ENCODE measurements around the gene PRPF6. TPM values are rescaled to one million over a fixed set of nuclear protein-coding genes. Genes with fewer than 3 reads are reported as not detected.

PRPF6 gene
- total and polyA plus RNA-seq, 2 of the 13 experiments (the other 11 are each of a cell fraction or from before 2014, with no cell fraction given): 63.7 to 101 TPM

- TF ChIP-seq HNF4G (IDR thresholded peaks at IDR 0.05; ENCODE audit: borderline replicate concordance, low read depth, low read length) (peak; percentile 66; the same call in 1 of the 2 replicates), HNF4G (CRISPR knock-in tag; IDR thresholded peaks at IDR 0.05; ENCODE audit: borderline replicate concordance, low read depth) (no peak; the same call in 1 of the 2 replicates), ZNF468 (CRISPR knock-in tag; IDR thresholded peaks at IDR 0.05) (no peak), ATAD3A (CRISPR knock-in tag; IDR thresholded peaks at IDR 0.05) (no peak), ZBTB20 (CRISPR knock-in tag; IDR thresholded peaks at IDR 0.05; ENCODE audit: borderline replicate concordance, low read depth) (no peak), ETV6 (CRISPR knock-in tag; conservative IDR thresholded peaks at IDR 0.05) (no peak), NR2C2 (CRISPR knock-in tag; IDR thresholded peaks at IDR 0.05; ENCODE audit: borderline replicate concordance) (peak; percentile 35; the same call in 1 of the 2 replicates), ZNF264 (CRISPR knock-in tag; IDR thresholded peaks at IDR 0.05) (no peak), BCL6 (CRISPR knock-in tag; IDR thresholded peaks at IDR 0.05) (peak; percentile 55; the same call in 1 of the 2 replicates), AGO1 (IDR thresholded peaks at IDR 0.05; ENCODE audit: low read depth, low read length, poor library complexity, severe bottlenecking) (no peak), ZNF577 (CRISPR knock-in tag; IDR thresholded peaks at IDR 0.05; ENCODE audit: borderline replicate concordance, low read depth) (no peak), RFXAP (CRISPR knock-in tag; IDR thresholded peaks at IDR 0.05; ENCODE audit: borderline replicate concordance) (no peak; the same call in 1 of the 2 replicates), HMG20B (CRISPR knock-in tag; conservative IDR thresholded peaks at IDR 0.05) (peak; percentile 32; the same call in 1 of the 2 replicates), MTERF4 (CRISPR knock-in tag; IDR thresholded peaks at IDR 0.05) (no peak), FOXO1 (CRISPR knock-in tag; IDR thresholded peaks at IDR 0.05) (no peak; the same call in 1 of the 2 replicates), ZNF441 (CRISPR knock-in tag; IDR thresholded peaks at IDR 0.05; ENCODE audit: borderline replicate concordance) (no peak; the same call in 1 of the 2 replicates), NFYB (CRISPR knock-in tag; IDR thresholded peaks at IDR 0.05) (0 out of 2 replicates have a peak, but pooled peaks have one; percentile 7)
- TF ChIP-seq, protein P1, sequence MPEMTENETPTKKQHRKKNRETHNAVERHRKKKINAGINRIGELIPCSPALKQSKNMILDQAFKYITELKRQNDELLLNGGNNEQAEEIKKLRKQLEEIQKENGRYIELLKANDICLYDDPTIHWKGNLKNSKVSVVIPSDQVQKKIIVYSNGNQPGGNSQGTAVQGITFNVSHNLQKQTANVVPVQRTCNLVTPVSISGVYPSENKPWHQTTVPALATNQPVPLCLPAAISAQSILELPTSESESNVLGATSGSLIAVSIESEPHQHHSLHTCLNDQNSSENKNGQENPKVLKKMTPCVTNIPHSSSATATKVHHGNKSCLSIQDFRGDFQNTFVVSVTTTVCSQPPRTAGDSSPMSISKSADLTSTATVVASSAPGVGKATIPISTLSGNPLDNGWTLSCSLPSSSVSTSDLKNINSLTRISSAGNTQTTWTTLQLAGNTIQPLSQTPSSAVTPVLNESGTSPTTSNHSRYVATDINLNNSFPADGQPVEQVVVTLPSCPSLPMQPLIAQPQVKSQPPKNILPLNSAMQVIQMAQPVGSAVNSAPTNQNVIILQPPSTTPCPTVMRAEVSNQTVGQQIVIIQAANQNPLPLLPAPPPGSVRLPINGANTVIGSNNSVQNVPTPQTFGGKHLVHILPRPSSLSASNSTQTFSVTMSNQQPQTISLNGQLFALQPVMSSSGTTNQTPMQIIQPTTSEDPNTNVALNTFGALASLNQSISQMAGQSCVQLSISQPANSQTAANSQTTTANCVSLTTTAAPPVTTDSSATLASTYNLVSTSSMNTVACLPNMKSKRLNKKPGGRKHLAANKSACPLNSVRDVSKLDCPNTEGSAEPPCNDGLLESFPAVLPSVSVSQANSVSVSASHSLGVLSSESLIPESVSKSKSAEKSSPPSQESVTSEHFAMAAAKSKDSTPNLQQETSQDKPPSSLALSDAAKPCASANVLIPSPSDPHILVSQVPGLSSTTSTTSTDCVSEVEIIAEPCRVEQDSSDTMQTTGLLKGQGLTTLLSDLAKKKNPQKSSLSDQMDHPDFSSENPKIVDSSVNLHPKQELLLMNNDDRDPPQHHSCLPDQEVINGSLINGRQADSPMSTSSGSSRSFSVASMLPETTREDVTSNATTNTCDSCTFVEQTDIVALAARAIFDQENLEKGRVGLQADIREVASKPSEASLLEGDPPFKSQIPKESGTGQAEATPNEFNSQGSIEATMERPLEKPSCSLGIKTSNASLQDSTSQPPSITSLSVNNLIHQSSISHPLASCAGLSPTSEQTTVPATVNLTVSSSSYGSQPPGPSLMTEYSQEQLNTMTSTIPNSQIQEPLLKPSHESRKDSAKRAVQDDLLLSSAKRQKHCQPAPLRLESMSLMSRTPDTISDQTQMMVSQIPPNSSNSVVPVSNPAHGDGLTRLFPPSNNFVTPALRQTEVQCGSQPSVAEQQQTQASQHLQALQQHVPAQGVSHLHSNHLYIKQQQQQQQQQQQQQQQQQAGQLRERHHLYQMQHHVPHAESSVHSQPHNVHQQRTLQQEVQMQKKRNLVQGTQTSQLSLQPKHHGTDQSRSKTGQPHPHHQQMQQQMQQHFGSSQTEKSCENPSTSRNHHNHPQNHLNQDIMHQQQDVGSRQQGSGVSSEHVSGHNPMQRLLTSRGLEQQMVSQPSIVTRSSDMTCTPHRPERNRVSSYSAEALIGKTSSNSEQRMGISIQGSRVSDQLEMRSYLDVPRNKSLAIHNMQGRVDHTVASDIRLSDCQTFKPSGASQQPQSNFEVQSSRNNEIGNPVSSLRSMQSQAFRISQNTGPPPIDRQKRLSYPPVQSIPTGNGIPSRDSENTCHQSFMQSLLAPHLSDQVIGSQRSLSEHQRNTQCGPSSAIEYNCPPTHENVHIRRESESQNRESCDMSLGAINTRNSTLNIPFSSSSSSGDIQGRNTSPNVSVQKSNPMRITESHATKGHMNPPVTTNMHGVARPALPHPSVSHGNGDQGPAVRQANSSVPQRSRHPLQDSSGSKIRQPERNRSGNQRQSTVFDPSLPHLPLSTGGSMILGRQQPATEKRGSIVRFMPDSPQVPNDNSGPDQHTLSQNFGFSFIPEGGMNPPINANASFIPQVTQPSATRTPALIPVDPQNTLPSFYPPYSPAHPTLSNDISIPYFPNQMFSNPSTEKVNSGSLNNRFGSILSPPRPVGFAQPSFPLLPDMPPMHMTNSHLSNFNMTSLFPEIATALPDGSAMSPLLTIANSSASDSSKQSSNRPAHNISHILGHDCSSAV (CRISPR knock-in tag; IDR thresholded peaks at IDR 0.05; ENCODE audit: borderline replicate concordance): no peak
- TF ChIP-seq, protein P2, sequence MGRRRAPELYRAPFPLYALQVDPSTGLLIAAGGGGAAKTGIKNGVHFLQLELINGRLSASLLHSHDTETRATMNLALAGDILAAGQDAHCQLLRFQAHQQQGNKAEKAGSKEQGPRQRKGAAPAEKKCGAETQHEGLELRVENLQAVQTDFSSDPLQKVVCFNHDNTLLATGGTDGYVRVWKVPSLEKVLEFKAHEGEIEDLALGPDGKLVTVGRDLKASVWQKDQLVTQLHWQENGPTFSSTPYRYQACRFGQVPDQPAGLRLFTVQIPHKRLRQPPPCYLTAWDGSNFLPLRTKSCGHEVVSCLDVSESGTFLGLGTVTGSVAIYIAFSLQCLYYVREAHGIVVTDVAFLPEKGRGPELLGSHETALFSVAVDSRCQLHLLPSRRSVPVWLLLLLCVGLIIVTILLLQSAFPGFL (CRISPR knock-in tag; IDR thresholded peaks at IDR 0.05): no peak
- TF ChIP-seq, protein P3, sequence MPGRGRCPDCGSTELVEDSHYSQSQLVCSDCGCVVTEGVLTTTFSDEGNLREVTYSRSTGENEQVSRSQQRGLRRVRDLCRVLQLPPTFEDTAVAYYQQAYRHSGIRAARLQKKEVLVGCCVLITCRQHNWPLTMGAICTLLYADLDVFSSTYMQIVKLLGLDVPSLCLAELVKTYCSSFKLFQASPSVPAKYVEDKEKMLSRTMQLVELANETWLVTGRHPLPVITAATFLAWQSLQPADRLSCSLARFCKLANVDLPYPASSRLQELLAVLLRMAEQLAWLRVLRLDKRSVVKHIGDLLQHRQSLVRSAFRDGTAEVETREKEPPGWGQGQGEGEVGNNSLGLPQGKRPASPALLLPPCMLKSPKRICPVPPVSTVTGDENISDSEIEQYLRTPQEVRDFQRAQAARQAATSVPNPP (CRISPR knock-in tag; IDR thresholded peaks at IDR 0.05): peak; percentile 52; the same call in 1 of the 2 replicates
These were observed 75.6 kb downstream of the PRPF6 start (continued) for GRCh38 chr20:64056639-64056888.

All from HepG2 (cell line).